Body of pancreas (tissue), 4 donors: ENCODE measurements around the gene R3HDM2. TPM values are rescaled to one million over a fixed set of nuclear protein-coding genes. Genes with fewer than 3 reads are reported as not detected.

ENCODE experiments used
- ATAC-seq: fragments of 150-250 bp; one replicate; pipeline ENCODE4 v1.9.1; 2016
- DNase-seq, 4 donors: peaks; one replicate each; pipeline ENCODE4 v3.0.0-alpha.2; 2019
- H3K27ac ChIP-seq, 4 donors: fragments of 200-600 bp; sonication (generic); 1 replicate in 3 of 4; 2 replicates in 1 of 4; pipeline versions ENCODE4 v1.5.1 to v1.6.1; 2016 to 2019; ENCODE audit warnings: mild to moderate bottlenecking in 1 of 4, mixed read lengths in 1 of 4, moderate library complexity in 1 of 4
- H3K27me3 ChIP-seq, 2 donors: fragments of 200-600 bp; sonication (generic); one replicate each; pipeline ENCODE4 v1.6.0; 2016; ENCODE audit warnings: mild to moderate bottlenecking in 1 of 2
- H3K36me3 ChIP-seq, 2 donors: fragments of 200-600 bp; sonication (generic); replicated peaks in 1 of 2; 2 replicates each; pipeline ENCODE4 v1.5.1; 2016; ENCODE audit warnings: low read depth in 2 of 2; ENCODE audit not compliant: insufficient read depth in 1 of 2
- H3K4me1 ChIP-seq: fragments of 200-600 bp; sonication (generic); one replicate; pipeline ENCODE4 v1.6.0; 2016
- H3K4me3 ChIP-seq, 2 donors: fragments of 200-600 bp; sonication (generic); 1 replicate in 1 of 2; 2 replicates in 1 of 2; pipeline ENCODE4 v1.5.1; 2016 to 2019
- H3K9me3 ChIP-seq, 3 donors: fragments of 200-600 bp; sonication (generic); 1 replicate in 2 of 3; 2 replicates in 1 of 3; pipeline ENCODE4 v1.5.1; 2016
- CTCF ChIP-seq, 7 experiments: fragments of 450-650 bp in 4 of 7; fragments of 200-600 bp in 3 of 7; sonication (generic) in 3 of 7; IDR thresholded peaks; one replicate each; pipeline ENCODE4 v1.5.1; 2016 to 2019; ENCODE audit warnings: antibody characterized with exemption in 7 of 7
- POLR2A ChIP-seq, 3 donors: fragments of 450-650 bp; IDR thresholded peaks; one replicate each; pipeline ENCODE4 v1.6.1; 2016; ENCODE audit warnings: antibody characterized with exemption in 3 of 3, mild to moderate bottlenecking in 2 of 3
- WGBS, 2 donors: methylation state at CpG; one replicate each; pipeline ENCODE4 v1.1.5; 2017; 5-methylcytosine and 5-hydroxymethylcytosine counted together
- intact Hi-C: fragments of 100-400 bp; cut with DNase I; formaldehyde crosslinking; loops from one replicate; pipeline ENCODE4 v1.15.1; 2023
- total RNA-seq, 2 donors: library from RNA; depleted of rRNA; stranded (reverse); fragments of >200 nt; gene quantifications; one replicate each; pipeline ENCODE4 v1.1.0, GENCODE V29; 2016

The R3HDM2 gene
- total RNA-seq, 2 donors from 2014 or later = 16.1 to 41.9 TPM

DNA sequence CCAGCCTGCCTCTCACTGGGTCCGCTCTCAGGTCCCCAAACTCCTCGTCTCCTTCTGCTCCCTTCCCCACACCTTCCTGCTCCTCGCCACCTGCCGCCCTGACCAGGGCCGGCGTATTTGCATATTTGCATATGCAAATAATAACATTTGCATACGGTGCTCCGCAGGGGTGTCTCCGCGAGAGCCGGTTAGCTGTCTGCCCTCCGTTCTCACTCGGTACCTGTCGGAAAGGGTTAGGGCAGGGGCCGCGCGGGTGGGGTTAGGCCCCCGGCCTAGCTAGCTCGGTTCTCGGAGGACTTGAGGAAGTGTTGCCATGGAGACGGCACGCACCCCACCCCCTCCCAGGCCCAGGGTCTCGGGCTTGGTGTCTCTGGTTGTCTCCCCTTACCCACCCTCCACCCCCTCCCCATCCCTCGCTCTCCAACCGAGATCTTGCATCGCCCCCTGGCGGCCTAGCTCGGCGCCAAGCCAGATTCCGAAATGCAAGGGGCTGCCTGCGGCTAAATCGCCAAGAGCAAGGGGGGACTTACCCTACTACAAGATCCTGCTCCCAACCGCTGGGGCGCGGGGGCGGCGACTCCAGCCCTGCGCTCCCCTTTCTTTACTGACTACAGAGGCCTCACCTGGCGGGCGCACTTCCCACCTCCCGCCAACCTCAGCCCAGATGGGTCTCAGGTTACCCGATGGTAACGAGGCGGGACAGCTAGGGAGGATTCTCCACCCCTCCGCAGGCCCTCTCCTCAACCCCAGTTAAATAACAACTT is 188.0 kb downstream of the R3HDM2 start:
- peak; percentile 43 to 56 (median 46) for TF ChIP-seq CTCF (IDR thresholded peaks at IDR 0.05)
- TF ChIP-seq POLR2A (IDR thresholded peaks at IDR 0.05) = no peak
- no peaks in the 10 kb centered on the region for H3K9me3 ChIP-seq
- 1 to 2% methylated on average over 16 to 45 of the region's 45 CpGs for WGBS, 2 donors
- intact Hi-C loops = no loop called here
- H3K4me1 ChIP-seq = peaks cover 58% of the 10 kb centered on the region
- peak; percentile 58 to 74 (median 65) for DNase-seq
- peak; percentile 20 for ATAC-seq
- H3K36me3 ChIP-seq = no peaks in the 10 kb centered on the region
- H3K27me3 ChIP-seq = peaks cover 0 to 22% of the 10 kb centered on the region in 2 donors
- H3K27ac ChIP-seq = peak overlapping the region in 2 of 4 donors; percentile 3 to 32
- H3K4me3 ChIP-seq = no peak overlapping the region

DNA sequence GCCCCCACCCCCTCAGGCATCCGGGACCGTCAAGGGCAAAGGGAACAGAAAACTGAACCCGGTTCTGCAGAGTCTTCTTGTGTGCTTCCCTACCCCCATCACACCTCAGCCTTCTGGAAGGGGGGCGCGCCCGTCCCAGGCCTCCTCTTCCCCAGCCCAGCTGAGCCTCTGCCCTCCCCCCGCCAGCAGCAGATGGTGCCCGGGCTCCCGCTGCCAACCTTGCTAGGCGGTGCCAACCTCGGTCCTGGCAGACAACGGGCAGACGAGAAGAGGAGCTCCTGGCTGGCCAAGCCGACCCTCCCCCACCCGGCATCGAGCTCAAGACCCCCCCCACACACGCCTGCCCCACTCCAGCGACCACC is 188.5 kb downstream of the R3HDM2 start:
- ATAC-seq = no peak
- H3K9me3 ChIP-seq = no peaks in the 10 kb centered on the region
- no peaks in the 10 kb centered on the region for H3K36me3 ChIP-seq
- peaks cover 0 to 22% of the 10 kb centered on the region in 2 donors for H3K27me3 ChIP-seq
- intact Hi-C loops = no loop called here
- peak overlapping the region in 1 of 4 donors; percentile 32 for H3K27ac ChIP-seq
- H3K4me1 ChIP-seq = peaks cover 61% of the 10 kb centered on the region
- 0% methylated on average over 5 to 18 of the region's 18 CpGs for WGBS, 2 donors
- peak; percentile 54 to 76 (median 66) for DNase-seq
- H3K4me3 ChIP-seq = no peak overlapping the region
- TF ChIP-seq POLR2A (IDR thresholded peaks at IDR 0.05) = no peak
- TF ChIP-seq CTCF (IDR thresholded peaks at IDR 0.05) = no peak

DNA sequence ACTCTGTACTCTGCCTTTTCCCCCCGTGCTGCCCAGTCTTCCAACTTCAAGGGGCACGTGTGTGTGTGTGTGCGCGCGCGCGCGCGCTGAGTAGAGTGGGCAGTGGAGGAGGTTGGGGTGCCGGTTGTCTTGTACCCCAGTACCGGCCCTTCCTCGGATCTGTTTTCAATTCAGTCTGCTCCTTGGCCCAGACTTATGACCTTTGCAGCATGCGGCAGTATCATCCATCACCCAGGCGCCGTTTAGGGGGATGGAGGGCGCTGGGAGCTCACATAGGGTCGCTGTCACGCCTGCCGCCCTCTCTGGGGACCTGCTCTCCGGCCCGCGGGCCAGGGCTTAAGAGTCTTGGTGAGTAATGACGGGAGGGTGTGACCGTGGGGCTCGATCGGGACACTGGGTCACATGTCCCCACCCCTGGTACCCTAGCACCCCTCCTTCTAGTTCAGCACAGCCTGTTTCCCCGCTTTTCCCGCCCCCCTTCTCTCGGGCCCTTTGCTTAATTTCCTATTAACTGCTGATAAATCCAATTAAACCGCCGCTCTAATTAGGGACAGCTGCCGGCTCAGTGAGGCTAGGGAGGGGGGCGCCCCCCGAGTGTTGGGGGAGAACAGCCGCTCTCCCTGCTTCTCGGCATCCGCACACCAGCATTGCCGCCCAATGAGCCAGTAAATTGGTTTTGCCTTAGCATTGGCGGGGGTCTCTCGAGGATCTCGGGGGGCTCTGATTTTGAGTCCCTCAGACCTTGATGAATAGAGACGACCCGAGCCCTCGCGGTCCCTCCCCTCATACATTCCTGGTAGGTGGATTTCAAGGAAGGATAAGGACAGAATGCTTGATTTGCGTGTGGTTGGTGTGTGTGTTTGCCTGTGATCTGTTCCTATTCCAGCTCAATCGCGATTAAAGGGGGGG is 189.2 kb downstream of the R3HDM2 start:
- TF ChIP-seq CTCF (IDR thresholded peaks at IDR 0.05) (no peak), POLR2A (IDR thresholded peaks at IDR 0.05) (no peak)
- Histone ChIP-seq H3K9me3 (no peaks in the 10 kb centered on the region), H3K27ac (no peak overlapping the region), H3K4me3 (no peak overlapping the region), H3K27me3 (peaks cover 0 to 22% of the 10 kb centered on the region in 2 donors), H3K4me1 (peaks cover 61% of the 10 kb centered on the region), H3K36me3 (no peaks in the 10 kb centered on the region)
- 14 to 22% methylated on average over 29 to 46 of the region's 48 CpGs for WGBS, 2 donors
- intact Hi-C loops = no loop called here
- DNase-seq (no peak), ATAC-seq (no peak)

- Histone ChIP-seq H3K36me3 (no peaks in the 10 kb centered on the region), H3K27ac (no peak overlapping the region), H3K4me1 (peaks cover 61% of the 10 kb centered on the region), H3K4me3 (no peak overlapping the region), H3K9me3 (no peaks in the 10 kb centered on the region), H3K27me3 (peaks cover 0 to 22% of the 10 kb centered on the region in 2 donors)
- intact Hi-C loops = no loop called here
- no peak for TF ChIP-seq CTCF (IDR thresholded peaks at IDR 0.05)
- TF ChIP-seq POLR2A (IDR thresholded peaks at IDR 0.05) = no peak
- DNase-seq (no peak), ATAC-seq (no peak)
- WGBS, 2 donors = 25% methylated on average over 19 of the region's 19 CpGs; no CpG with 5 or more reads in 1 of the 2 donors
Measured at GRCh38 chr12:57240926-57241401, 189.9 kb downstream of the R3HDM2 start.
